ENCODE measurements around the gene LRRTM4. TPM values are rescaled to one million over a fixed set of nuclear protein-coding genes. Genes with fewer than 3 reads are reported as not detected.

Gene LRRTM4
- polyA plus RNA-seq (2013, experiment 1 of 2; ENCODE audit: insufficient read length): not detected
- not detected for polyA plus RNA-seq (2013, experiment 2 of 2; ENCODE audit: insufficient read length)

- DNase-seq: no peak
These were observed at the start of gene LRRTM4 for GRCh38 chr2:77521931-77522470. Gene LRRTM4, minus strand, starts transcription at chr2:77522376.

- no peak for DNase-seq
These were observed 49.4 kb upstream of the LRRTM4 start for GRCh38 chr2:77571545-77571944.

GRCh38 chr2:77567723-77568122 is 45.5 kb upstream of the LRRTM4 start:
- no peak for DNase-seq

- DNase-seq: no peak
These were observed 44.4 kb upstream of the LRRTM4 start for GRCh38 chr2:77566582-77566981.

- no peak for DNase-seq
These were observed 44.0 kb upstream of the LRRTM4 start for GRCh38 chr2:77566131-77566530.

GRCh38 chr2:77552956-77553355 is 30.8 kb upstream of the LRRTM4 start:
- DNase-seq: no peak

- DNase-seq: no peak
These were observed 15.9 kb upstream of the LRRTM4 start for GRCh38 chr2:77538031-77538430.

GRCh38 chr2:77522888-77523287 is 712 bp upstream of the LRRTM4 start:
- DNase-seq: no peak

GRCh38 chr2:77521548-77521891 is 656 bp downstream of the LRRTM4 start:
- DNase-seq: no peak

- DNase-seq: no peak
These were observed 1.3 kb downstream of the LRRTM4 start for GRCh38 chr2:77520641-77521547.

- no peak for DNase-seq
These were observed 2.2 kb downstream of the LRRTM4 start for GRCh38 chr2:77519888-77520506.

GRCh38 chr2:77519164-77519887 is 2.9 kb downstream of the LRRTM4 start:
- DNase-seq: no peak

- no peak for DNase-seq
These were observed 3.9 kb downstream of the LRRTM4 start for GRCh38 chr2:77518311-77518710.

- DNase-seq: no peak
These were observed 9.0 kb downstream of the LRRTM4 start for GRCh38 chr2:77513191-77513590.

GRCh38 chr2:77512507-77512906 is 9.7 kb downstream of the LRRTM4 start:
- no peak for DNase-seq

GRCh38 chr2:77508511-77508910 is 13.7 kb downstream of the LRRTM4 start:
- no peak for DNase-seq

GRCh38 chr2:77507657-77508056 is 14.5 kb downstream of the LRRTM4 start:
- DNase-seq: no peak

- DNase-seq: no peak
These were observed 34.0 kb downstream of the LRRTM4 start for GRCh38 chr2:77488141-77488540.

- DNase-seq: no peak
These were observed 34.9 kb downstream of the LRRTM4 start for GRCh38 chr2:77487074-77487803.

- no peak for DNase-seq
These were observed 38.1 kb downstream of the LRRTM4 start for GRCh38 chr2:77484026-77484425.

GRCh38 chr2:77479895-77480294 is 42.3 kb downstream of the LRRTM4 start:
- no peak for DNase-seq

- DNase-seq: no peak
These were observed 42.8 kb downstream of the LRRTM4 start for GRCh38 chr2:77479395-77479794.
